ENCODE results near the gene ESRRB. TPM values are rescaled to one million over a fixed set of nuclear protein-coding genes. Genes with fewer than 3 reads are reported as not detected.

The ESRRB gene
- total RNA-seq, 1 experiment from 2014 or later: not detected

DNA sequence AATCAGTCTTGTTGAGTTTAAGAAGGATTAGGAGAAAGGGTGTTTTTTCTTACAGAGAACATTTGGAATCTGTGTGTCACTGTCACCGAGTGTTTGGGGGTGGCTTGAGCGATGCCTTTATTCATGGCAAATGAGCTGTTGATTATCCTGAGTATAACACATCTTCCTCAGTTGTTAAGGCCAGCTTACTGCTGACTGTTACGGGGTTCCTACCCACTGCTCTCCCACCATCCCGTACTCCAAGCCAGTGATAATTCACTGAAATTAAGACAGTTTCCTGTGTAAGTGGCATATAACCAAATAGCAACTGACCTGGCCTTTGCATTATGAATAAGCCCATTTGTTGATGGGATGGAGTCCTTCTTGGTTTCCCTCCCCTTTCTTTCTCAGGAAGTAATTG is 9.5 kb downstream of the ESRRB start:
- Histone ChIP-seq H3K4me1 (replicated peaks; ENCODE audit: insufficient read depth) (no peaks in the 10 kb centered on the region), H3K27me3 (ENCODE audit: insufficient read depth, low read depth) (peaks cover 97% of the 10 kb centered on the region), H3K9me2 (ENCODE audit: insufficient read depth) (no peaks in the 10 kb centered on the region), H3K79me2 (ENCODE audit: low read depth) (no peaks in the 10 kb centered on the region), H3K4me3 (no peak overlapping the region), H3F3A (ENCODE audit: insufficient read depth, low read depth) (no peaks in the 10 kb centered on the region), H3K9me3 (ENCODE audit: insufficient read depth, low read depth) (no peaks in the 10 kb centered on the region; the same call in 1 of the 2 replicates), H2AFZ (no peak overlapping the region), H3K36me3 (ENCODE audit: low read depth) (no peaks in the 10 kb centered on the region), H3K27ac (no peak overlapping the region), H3K4me2 (no peak overlapping the region), H4K20me1 (ENCODE audit: insufficient read depth) (no peaks in the 10 kb centered on the region)
- no TSS peak for BruUV-seq (replicated peaks)
- TF ChIP-seq EZH2 (IDR thresholded peaks at IDR 0.05; ENCODE audit: low read depth): no peak
- TF ChIP-seq, protein P1, sequence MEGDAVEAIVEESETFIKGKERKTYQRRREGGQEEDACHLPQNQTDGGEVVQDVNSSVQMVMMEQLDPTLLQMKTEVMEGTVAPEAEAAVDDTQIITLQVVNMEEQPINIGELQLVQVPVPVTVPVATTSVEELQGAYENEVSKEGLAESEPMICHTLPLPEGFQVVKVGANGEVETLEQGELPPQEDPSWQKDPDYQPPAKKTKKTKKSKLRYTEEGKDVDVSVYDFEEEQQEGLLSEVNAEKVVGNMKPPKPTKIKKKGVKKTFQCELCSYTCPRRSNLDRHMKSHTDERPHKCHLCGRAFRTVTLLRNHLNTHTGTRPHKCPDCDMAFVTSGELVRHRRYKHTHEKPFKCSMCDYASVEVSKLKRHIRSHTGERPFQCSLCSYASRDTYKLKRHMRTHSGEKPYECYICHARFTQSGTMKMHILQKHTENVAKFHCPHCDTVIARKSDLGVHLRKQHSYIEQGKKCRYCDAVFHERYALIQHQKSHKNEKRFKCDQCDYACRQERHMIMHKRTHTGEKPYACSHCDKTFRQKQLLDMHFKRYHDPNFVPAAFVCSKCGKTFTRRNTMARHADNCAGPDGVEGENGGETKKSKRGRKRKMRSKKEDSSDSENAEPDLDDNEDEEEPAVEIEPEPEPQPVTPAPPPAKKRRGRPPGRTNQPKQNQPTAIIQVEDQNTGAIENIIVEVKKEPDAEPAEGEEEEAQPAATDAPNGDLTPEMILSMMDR (conservative IDR thresholded peaks at IDR 0.05): no peak
- intact Hi-C loops (cut with micrococcal nuclease; ENCODE audit: unreplicated experiment): loop anchor here (5.0 to 10.0 kb wide), 6 partner anchors 259 to 1261 kb away; partner anchors contain the start of genes IFT43 and NEK9
- CTCF ChIA-PET: interaction anchor here (0.7 kb wide), 1 partner anchor 991 kb away, joined by 4 read pairs; the partner anchor contains the start of gene TMED8
- no peak for DNase-seq
- POLR2A ChIA-PET (ENCODE audit: unreplicated experiment): no interaction called here

DNA sequence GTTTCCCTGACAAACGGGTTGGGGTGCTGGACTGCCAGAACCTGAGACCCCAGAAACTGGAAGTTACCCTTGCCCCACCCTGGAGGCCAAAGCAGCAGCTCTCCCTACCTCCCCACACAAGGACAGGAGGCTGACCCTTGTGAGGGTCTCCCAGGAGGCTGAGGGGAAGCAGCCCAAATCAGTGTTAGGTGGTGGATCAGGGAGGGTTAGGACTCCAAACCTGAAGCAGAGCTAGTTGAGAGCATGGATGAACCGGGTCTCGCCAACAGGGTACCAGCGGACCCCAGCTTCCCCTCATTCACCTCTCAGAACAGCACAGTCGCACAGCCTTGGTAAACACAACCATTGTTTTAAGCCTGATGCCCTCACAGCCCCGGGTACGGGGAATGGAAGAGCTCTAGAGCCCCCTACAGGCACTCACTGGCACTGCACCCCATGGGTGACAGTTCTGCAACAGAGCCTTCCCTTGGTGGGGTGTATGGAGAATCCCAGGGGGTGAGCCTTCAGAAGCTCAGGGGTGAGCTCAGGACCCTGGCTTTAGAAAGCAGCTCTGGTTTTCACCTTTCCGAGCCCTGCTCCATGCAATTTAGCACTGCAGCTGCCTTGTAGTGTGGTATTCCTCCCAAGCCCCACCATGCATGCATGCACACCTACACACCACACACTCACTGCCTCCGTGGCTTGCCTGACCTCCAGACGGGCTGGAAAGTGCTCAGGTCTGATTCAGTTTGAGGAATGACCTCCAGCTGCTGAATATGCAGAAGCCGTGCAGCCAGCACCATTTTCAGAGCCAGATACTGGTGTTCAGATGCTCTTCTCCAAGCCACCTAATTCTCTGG is 11.2 kb downstream of the ESRRB start:
- Histone ChIP-seq H3K4me2 (no peak overlapping the region), H3F3A (ENCODE audit: insufficient read depth, low read depth) (no peaks in the 10 kb centered on the region), H4K20me1 (ENCODE audit: insufficient read depth) (no peaks in the 10 kb centered on the region), H3K79me2 (ENCODE audit: low read depth) (no peaks in the 10 kb centered on the region), H3K4me3 (no peak overlapping the region), H3K36me3 (ENCODE audit: low read depth) (no peaks in the 10 kb centered on the region), H2AFZ (no peak overlapping the region), H3K27me3 (ENCODE audit: insufficient read depth, low read depth) (peaks cover 97% of the 10 kb centered on the region), H3K9me3 (ENCODE audit: insufficient read depth, low read depth) (no peaks in the 10 kb centered on the region; the same call in 1 of the 2 replicates), H3K4me1 (replicated peaks; ENCODE audit: insufficient read depth) (no peaks in the 10 kb centered on the region), H3K9me2 (ENCODE audit: insufficient read depth) (no peaks in the 10 kb centered on the region), H3K27ac (no peak overlapping the region)
- TF ChIP-seq, protein P1 (conservative IDR thresholded peaks at IDR 0.05): peak; percentile 100
- no peak for TF ChIP-seq EZH2 (IDR thresholded peaks at IDR 0.05; ENCODE audit: low read depth)
- POLR2A ChIA-PET (ENCODE audit: unreplicated experiment): no interaction called here
- intact Hi-C loops (cut with micrococcal nuclease; ENCODE audit: unreplicated experiment): loop anchor here (1.0 to 10.0 kb wide), 9 partner anchors 258 to 1262 kb away; partner anchors contain the start of genes IFT43 and NEK9
- CTCF ChIA-PET: interaction anchor here (0.5 to 1.4 kb wide), 8 partner anchors 319 to 815 kb away, joined by 3 to 7 read pairs (median 4); no protein-coding TSS in a partner anchor
- no TSS peak for BruUV-seq (replicated peaks)
- DNase-seq: peak; percentile 55 to 87

DNA sequence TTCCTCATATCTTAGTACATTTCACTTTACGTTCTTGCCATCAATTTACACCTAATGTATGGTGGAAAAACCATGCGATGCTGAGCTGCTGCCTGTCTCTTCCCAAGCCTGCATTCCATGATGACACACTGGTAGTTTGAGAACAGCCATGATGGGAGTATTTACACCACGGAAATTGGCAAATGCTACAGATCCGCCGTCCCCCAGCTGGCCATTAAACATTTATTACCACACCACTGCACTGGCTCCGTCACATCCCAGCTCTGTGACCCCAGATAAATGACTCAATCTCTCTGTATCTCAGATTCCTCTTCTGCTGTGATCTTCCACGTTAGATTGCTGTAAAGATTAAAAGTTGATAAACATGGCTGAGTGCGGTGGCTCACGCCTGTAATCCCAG is 13.9 kb downstream of the ESRRB start:
- peaks cover 97% of the 10 kb centered on the region for H3K27me3 ChIP-seq (ENCODE audit: insufficient read depth, low read depth)
- no peak overlapping the region for H3K4me2 ChIP-seq
- no peaks in the 10 kb centered on the region for H4K20me1 ChIP-seq (ENCODE audit: insufficient read depth)
- no peak overlapping the region for H3K4me3 ChIP-seq
- CTCF ChIA-PET: interaction anchor here (0.7 kb wide), 1 partner anchor 29 kb away, joined by 3 read pairs; no protein-coding TSS in a partner anchor
- no peaks in the 10 kb centered on the region for H3K4me1 ChIP-seq (replicated peaks; ENCODE audit: insufficient read depth)
- H3K27ac ChIP-seq: no peak overlapping the region
- intact Hi-C loops (cut with micrococcal nuclease; ENCODE audit: unreplicated experiment): loop anchor here (5.0 to 10.0 kb wide), 6 partner anchors 255 to 1265 kb away; partner anchors contain the start of genes IFT43 and NEK9
- H3K9me3 ChIP-seq (ENCODE audit: insufficient read depth, low read depth): no peaks in the 10 kb centered on the region; the same call in 1 of the 2 replicates
- POLR2A ChIA-PET (ENCODE audit: unreplicated experiment): interaction anchor here (0.6 kb wide), 1 partner anchor 147 kb away, joined by 4 read pairs; no protein-coding TSS in a partner anchor
- H3K79me2 ChIP-seq (ENCODE audit: low read depth): no peaks in the 10 kb centered on the region
- H3K36me3 ChIP-seq (ENCODE audit: low read depth): no peaks in the 10 kb centered on the region
- TF ChIP-seq, protein P1 (conservative IDR thresholded peaks at IDR 0.05): no peak
- no peak for TF ChIP-seq EZH2 (IDR thresholded peaks at IDR 0.05; ENCODE audit: low read depth)
- no peaks in the 10 kb centered on the region for H3F3A ChIP-seq (ENCODE audit: insufficient read depth, low read depth)
- DNase-seq: no peak
- no TSS peak for BruUV-seq (replicated peaks)
- no peak overlapping the region for H2AFZ ChIP-seq
- no peaks in the 10 kb centered on the region for H3K9me2 ChIP-seq (ENCODE audit: insufficient read depth)
